A673 (cell line): ENCODE data around the gene COX6A2. TPM values are rescaled to one million over a fixed set of nuclear protein-coding genes. Genes with fewer than 3 reads are reported as not detected.

ENCODE experiments used
- BruUV-seq: library from RNA; stranded (reverse); fragments of 400-500 nt; replicated peaks from 2 replicates; lab custom pipeline; 2021; lab: Mats Ljungman, UMichigan
- CTCF ChIA-PET: fragments of 300-600 bp; sonication (Branson Sonifier 250); formaldehyde crosslinking; loops from one replicate; lab custom pipeline; 2022; ENCODE audit warnings: antibody characterized with exemption; lab: Charles Lee
- POLR2A ChIA-PET: fragments of 300-600 bp; sonication (Branson Sonifier 250); formaldehyde crosslinking; loops from one replicate; lab custom pipeline; 2022; ENCODE audit warnings: antibody characterized with exemption; ENCODE audit not compliant: low non-redundant PET; lab: Charles Lee
- DNase-seq: peaks from one replicate; pipeline ENCODE4 v3.0.0-alpha.2; 2015; ENCODE audit warnings: low spot score
- H3K27ac ChIP-seq: fragments of 200-600 bp; sonication (generic); 2 replicates; pipeline ENCODE4 v1.5.1; 2016; ENCODE audit warnings: mixed run types, low read depth, mild to moderate bottlenecking, mixed read lengths, antibody characterized with exemption, low read length; ENCODE audit not compliant: poor library complexity, severe bottlenecking
- H3K27me3 ChIP-seq: fragments of 200-600 bp; sonication (generic); replicated peaks from 2 replicates; pipeline ENCODE4 v1.6.1; 2017; ENCODE audit warnings: mixed run types, low read depth, mild to moderate bottlenecking, mixed read lengths, antibody characterized with exemption, low read length; ENCODE audit not compliant: insufficient read depth, poor library complexity
- H3K36me3 ChIP-seq: fragments of 200-600 bp; sonication (generic); 2 replicates; pipeline ENCODE4 v1.6.1; 2016; ENCODE audit warnings: mixed run types, mild to moderate bottlenecking, mixed read lengths, antibody characterized with exemption, low read length; ENCODE audit not compliant: insufficient read depth, poor library complexity, severe bottlenecking
- H3K4me1 ChIP-seq: fragments of 200-600 bp; sonication (generic); 2 replicates; pipeline ENCODE4 v1.6.1; 2017; ENCODE audit warnings: mixed run types, mild to moderate bottlenecking, mixed read lengths, antibody characterized with exemption, low read length; ENCODE audit not compliant: insufficient read depth, poor library complexity, severe bottlenecking
- H3K4me3 ChIP-seq: fragments of 200-600 bp; sonication (generic); 2 replicates; pipeline ENCODE4 v1.5.1; 2016; ENCODE audit warnings: low read depth, mixed run types, mild to moderate bottlenecking, mixed read lengths, low read length; ENCODE audit not compliant: poor library complexity, severe bottlenecking
- H3K9me3 ChIP-seq: fragments of 200-600 bp; sonication (generic); 2 replicates; pipeline ENCODE4 v1.6.1; 2016; ENCODE audit warnings: mixed run types, low read depth, mild to moderate bottlenecking, mixed read lengths, antibody characterized with exemption, low read length; ENCODE audit not compliant: poor library complexity, severe bottlenecking
- EZH2 ChIP-seq: fragments of 200-600 bp; sonication (generic); IDR thresholded peaks from 2 replicates; pipeline ENCODE4 v1.6.1; 2017; ENCODE audit warnings: borderline replicate concordance, low read depth, mild to moderate bottlenecking, mixed read lengths, antibody characterized with exemption, low read length; ENCODE audit not compliant: poor library complexity, severe bottlenecking
- intact Hi-C: fragments of 100-400 bp; cut with micrococcal nuclease; formaldehyde crosslinking; loops from one replicate; pipeline ENCODE4 v1.10.0; 2022; ENCODE audit not compliant: unreplicated experiment
- total RNA-seq: library from RNA; stranded (reverse); gene quantifications from 2 replicates; pipeline ENCODE4 v1.2.3, GENCODE V29; 2021
- TF ChIP-seq, protein P1 (sequence below): fragments of 300-800, 200-600 bp; sonication (generic); conservative IDR thresholded peaks from 2 replicates; pipeline ENCODE4 v1.5.1; 2017; ENCODE audit warnings: low read depth, mild to moderate bottlenecking, antibody characterized with exemption, low read length, moderate library complexity, mixed read lengths

The COX6A2 gene
- total RNA-seq, 1 experiment from 2014 or later, result not detected

DNA sequence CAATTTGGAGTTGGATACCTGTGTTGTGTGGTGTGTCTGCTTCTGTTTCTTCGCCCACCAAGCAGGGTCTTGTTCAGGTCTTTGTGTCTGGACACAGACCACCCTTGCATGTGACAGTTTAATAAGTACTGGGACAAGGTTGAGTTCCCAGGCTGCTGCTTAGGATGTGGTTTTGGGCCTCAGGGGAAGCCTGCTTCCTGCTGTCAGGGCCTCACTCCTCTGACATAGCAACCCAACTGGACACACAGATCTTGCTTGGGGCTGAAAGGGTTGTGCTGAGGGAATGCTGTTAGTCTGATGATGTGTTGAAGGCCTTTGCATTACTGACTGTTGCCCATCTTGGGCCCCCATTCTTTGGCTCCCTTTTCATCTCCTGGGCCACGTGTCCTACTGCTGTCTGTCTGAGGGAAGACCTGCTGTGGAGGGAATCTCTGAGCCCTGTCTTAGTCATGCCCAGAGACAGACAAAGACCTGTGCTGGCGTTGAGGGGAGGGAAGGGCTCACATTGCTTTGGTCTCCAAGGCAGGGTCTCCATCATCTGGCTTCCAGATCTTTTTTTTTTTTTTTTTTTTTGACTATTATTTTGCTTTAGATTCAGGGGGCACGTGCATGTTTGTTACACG lies 39.1 kb upstream of the COX6A2 start:
- ChIA-PET POLR2A (no interaction called here), CTCF (no interaction called here)
- Histone ChIP-seq H3K27me3 (no peaks in the 10 kb centered on the region), H3K4me1 (no peaks in the 10 kb centered on the region), H3K36me3 (no peaks in the 10 kb centered on the region), H3K4me3 (no peak overlapping the region), H3K27ac (no peak overlapping the region), H3K9me3 (no peaks in the 10 kb centered on the region)
- no peak for DNase-seq
- no TSS peak for BruUV-seq
- TF ChIP-seq, protein P1, sequence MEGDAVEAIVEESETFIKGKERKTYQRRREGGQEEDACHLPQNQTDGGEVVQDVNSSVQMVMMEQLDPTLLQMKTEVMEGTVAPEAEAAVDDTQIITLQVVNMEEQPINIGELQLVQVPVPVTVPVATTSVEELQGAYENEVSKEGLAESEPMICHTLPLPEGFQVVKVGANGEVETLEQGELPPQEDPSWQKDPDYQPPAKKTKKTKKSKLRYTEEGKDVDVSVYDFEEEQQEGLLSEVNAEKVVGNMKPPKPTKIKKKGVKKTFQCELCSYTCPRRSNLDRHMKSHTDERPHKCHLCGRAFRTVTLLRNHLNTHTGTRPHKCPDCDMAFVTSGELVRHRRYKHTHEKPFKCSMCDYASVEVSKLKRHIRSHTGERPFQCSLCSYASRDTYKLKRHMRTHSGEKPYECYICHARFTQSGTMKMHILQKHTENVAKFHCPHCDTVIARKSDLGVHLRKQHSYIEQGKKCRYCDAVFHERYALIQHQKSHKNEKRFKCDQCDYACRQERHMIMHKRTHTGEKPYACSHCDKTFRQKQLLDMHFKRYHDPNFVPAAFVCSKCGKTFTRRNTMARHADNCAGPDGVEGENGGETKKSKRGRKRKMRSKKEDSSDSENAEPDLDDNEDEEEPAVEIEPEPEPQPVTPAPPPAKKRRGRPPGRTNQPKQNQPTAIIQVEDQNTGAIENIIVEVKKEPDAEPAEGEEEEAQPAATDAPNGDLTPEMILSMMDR, result no peak
- TF ChIP-seq EZH2, result no peak
- intact Hi-C loops, result no loop called here

DNA sequence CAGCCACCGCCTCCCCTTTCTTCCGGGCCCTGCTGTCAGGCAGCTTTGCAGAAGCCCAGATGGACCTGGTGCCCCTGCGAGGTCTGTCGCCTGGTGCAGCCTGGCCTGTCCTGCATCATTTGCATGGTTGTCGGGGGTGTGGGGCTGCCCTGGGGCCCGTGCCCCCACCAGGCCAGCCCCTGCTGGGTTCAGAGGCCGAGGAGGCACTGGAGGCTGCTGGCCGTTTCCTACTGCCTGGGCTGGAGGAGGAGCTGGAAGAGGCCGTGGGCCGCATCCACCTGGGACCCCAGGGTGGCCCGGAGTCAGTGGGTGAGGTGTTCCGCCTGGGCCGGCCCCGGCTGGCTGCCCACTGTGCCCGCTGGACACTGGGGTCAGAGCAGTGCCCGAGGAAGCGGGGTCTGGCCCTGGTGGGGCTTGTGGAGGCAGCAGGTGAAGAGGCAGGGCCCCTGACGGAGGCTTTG lies 38.3 kb upstream of the COX6A2 start:
- Histone ChIP-seq H3K4me1 (no peaks in the 10 kb centered on the region), H3K27me3 (no peaks in the 10 kb centered on the region), H3K36me3 (no peaks in the 10 kb centered on the region), H3K27ac (no peak overlapping the region), H3K4me3 (no peak overlapping the region), H3K9me3 (no peaks in the 10 kb centered on the region)
- ChIA-PET CTCF (no interaction called here), POLR2A (no interaction called here)
- BruUV-seq, result no TSS peak
- intact Hi-C loops, result no loop called here
- TF ChIP-seq EZH2, result no peak
- TF ChIP-seq, protein P1, result no peak
- DNase-seq, result no peak

DNA sequence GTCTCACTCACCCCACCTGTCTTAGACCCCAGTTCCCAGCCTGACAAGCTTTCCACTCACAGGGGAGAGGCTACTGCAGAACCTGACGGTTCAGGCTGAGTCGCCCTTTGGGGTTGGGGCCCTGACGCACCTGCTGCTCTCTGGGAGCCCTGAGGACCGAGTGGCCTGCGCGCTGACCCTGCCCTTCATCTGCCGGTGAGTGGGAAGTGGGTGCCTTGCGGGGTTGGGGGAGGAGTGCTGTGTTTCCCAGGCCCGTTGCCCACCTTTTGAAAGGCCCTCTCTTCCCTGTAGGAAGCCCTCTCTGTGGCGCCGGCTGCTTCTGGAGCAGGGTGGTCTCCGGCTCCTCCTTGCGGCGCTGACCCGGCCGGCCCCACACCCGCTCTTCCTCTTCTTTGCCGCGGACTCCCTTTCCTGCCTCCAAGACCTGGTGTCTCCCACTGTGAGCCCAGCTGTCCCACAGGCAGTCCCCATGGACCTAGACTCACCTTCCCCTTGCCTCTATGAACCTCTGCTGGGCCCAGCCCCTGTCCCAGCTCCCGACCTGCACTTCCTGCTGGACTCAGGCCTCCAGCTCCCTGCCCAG lies 37.7 kb upstream of the COX6A2 start:
- H3K4me3 ChIP-seq, result no peak overlapping the region
- no peaks in the 10 kb centered on the region for H3K9me3 ChIP-seq
- no peak overlapping the region for H3K27ac ChIP-seq
- intact Hi-C loops, result no loop called here
- CTCF ChIA-PET, result no interaction called here
- no peaks in the 10 kb centered on the region for H3K36me3 ChIP-seq
- no peaks in the 10 kb centered on the region for H3K27me3 ChIP-seq
- no peaks in the 10 kb centered on the region for H3K4me1 ChIP-seq
- no TSS peak for BruUV-seq
- POLR2A ChIA-PET, result no interaction called here
- TF ChIP-seq, protein P1, result no peak
- no peak for TF ChIP-seq EZH2
- DNase-seq, result no peak
